A673 (cell line): ENCODE results near the gene PDGFB. TPM values are rescaled to one million over a fixed set of nuclear protein-coding genes. Genes with fewer than 3 reads are reported as not detected.

Experiments used
- BruUV-seq: library from RNA; stranded (reverse); fragments of 400-500 nt; replicated peaks from 2 replicates; lab custom pipeline; 2021; lab: Mats Ljungman, UMichigan
- CTCF ChIA-PET: fragments of 300-600 bp; sonication (Branson Sonifier 250); formaldehyde crosslinking; loops from one replicate; lab custom pipeline; 2022; ENCODE audit warnings: antibody characterized with exemption; lab: Charles Lee
- POLR2A ChIA-PET: fragments of 300-600 bp; sonication (Branson Sonifier 250); formaldehyde crosslinking; loops from one replicate; lab custom pipeline; 2022; ENCODE audit warnings: antibody characterized with exemption; ENCODE audit not compliant: low non-redundant PET; lab: Charles Lee
- DNase-seq: peaks from one replicate; pipeline ENCODE4 v3.0.0-alpha.2; 2015; ENCODE audit warnings: low spot score
- H3K27ac ChIP-seq: fragments of 200-600 bp; sonication (generic); 2 replicates; pipeline ENCODE4 v1.5.1; 2016; ENCODE audit warnings: mixed run types, low read depth, mild to moderate bottlenecking, mixed read lengths, antibody characterized with exemption, low read length; ENCODE audit not compliant: poor library complexity, severe bottlenecking
- H3K27me3 ChIP-seq: fragments of 200-600 bp; sonication (generic); replicated peaks from 2 replicates; pipeline ENCODE4 v1.6.1; 2017; ENCODE audit warnings: mixed run types, low read depth, mild to moderate bottlenecking, mixed read lengths, antibody characterized with exemption, low read length; ENCODE audit not compliant: insufficient read depth, poor library complexity
- H3K36me3 ChIP-seq: fragments of 200-600 bp; sonication (generic); 2 replicates; pipeline ENCODE4 v1.6.1; 2016; ENCODE audit warnings: mixed run types, mild to moderate bottlenecking, mixed read lengths, antibody characterized with exemption, low read length; ENCODE audit not compliant: insufficient read depth, poor library complexity, severe bottlenecking
- H3K4me1 ChIP-seq: fragments of 200-600 bp; sonication (generic); 2 replicates; pipeline ENCODE4 v1.6.1; 2017; ENCODE audit warnings: mixed run types, mild to moderate bottlenecking, mixed read lengths, antibody characterized with exemption, low read length; ENCODE audit not compliant: insufficient read depth, poor library complexity, severe bottlenecking
- H3K4me3 ChIP-seq: fragments of 200-600 bp; sonication (generic); 2 replicates; pipeline ENCODE4 v1.5.1; 2016; ENCODE audit warnings: low read depth, mixed run types, mild to moderate bottlenecking, mixed read lengths, low read length; ENCODE audit not compliant: poor library complexity, severe bottlenecking
- H3K9me3 ChIP-seq: fragments of 200-600 bp; sonication (generic); 2 replicates; pipeline ENCODE4 v1.6.1; 2016; ENCODE audit warnings: mixed run types, low read depth, mild to moderate bottlenecking, mixed read lengths, antibody characterized with exemption, low read length; ENCODE audit not compliant: poor library complexity, severe bottlenecking
- CTCF ChIP-seq: fragments of 300-800, 200-600 bp; sonication (generic); conservative IDR thresholded peaks from 2 replicates; pipeline ENCODE4 v1.5.1; 2017; ENCODE audit warnings: low read depth, mild to moderate bottlenecking, antibody characterized with exemption, low read length, moderate library complexity, mixed read lengths
- EZH2 ChIP-seq: fragments of 200-600 bp; sonication (generic); IDR thresholded peaks from 2 replicates; pipeline ENCODE4 v1.6.1; 2017; ENCODE audit warnings: borderline replicate concordance, low read depth, mild to moderate bottlenecking, mixed read lengths, antibody characterized with exemption, low read length; ENCODE audit not compliant: poor library complexity, severe bottlenecking
- intact Hi-C: fragments of 100-400 bp; cut with micrococcal nuclease; formaldehyde crosslinking; loops from one replicate; pipeline ENCODE4 v1.10.0; 2022; ENCODE audit not compliant: unreplicated experiment
- total RNA-seq: library from RNA; stranded (reverse); gene quantifications from 2 replicates; pipeline ENCODE4 v1.2.3, GENCODE V29; 2021

Gene PDGFB
- total RNA-seq, 1 experiment from 2014 or later = 0.09 TPM

- Histone ChIP-seq H3K27me3 (no peaks in the 10 kb centered on the region), H3K9me3 (no peaks in the 10 kb centered on the region), H3K36me3 (no peaks in the 10 kb centered on the region), H3K27ac (no peak overlapping the region), H3K4me1 (no peaks in the 10 kb centered on the region), H3K4me3 (no peak overlapping the region)
- ChIA-PET CTCF (no interaction called here), POLR2A (interaction anchor here (0.6 kb wide), 1 partner anchor 106 kb away, joined by 3 read pairs; no protein-coding TSS in a partner anchor)
- no TSS peak for BruUV-seq
- intact Hi-C loops = no loop called here
- no peak for TF ChIP-seq EZH2
- no peak for TF ChIP-seq CTCF
- DNase-seq = no peak
Observed at GRCh38 chr22:39214006-39214382, 30.8 kb downstream of the PDGFB start.

GRCh38 chr22:39212721-39213376 lies 31.9 kb downstream of the PDGFB start:
- intact Hi-C loops = no loop called here
- Histone ChIP-seq H3K36me3 (no peaks in the 10 kb centered on the region), H3K4me1 (no peaks in the 10 kb centered on the region), H3K27me3 (no peaks in the 10 kb centered on the region), H3K27ac (no peak overlapping the region), H3K9me3 (no peaks in the 10 kb centered on the region), H3K4me3 (no peak overlapping the region)
- DNase-seq = no peak
- BruUV-seq = no TSS peak
- POLR2A ChIA-PET = interaction anchor here (0.7 kb wide), 1 partner anchor 1694 kb away, joined by 11 read pairs; no protein-coding TSS in a partner anchor
- TF ChIP-seq CTCF (no peak), EZH2 (no peak)
- CTCF ChIA-PET = interaction anchor here (0.6 to 0.7 kb wide), 2 partner anchors 35 to 99 kb away, joined by 8 to 15 read pairs; no protein-coding TSS in a partner anchor

- no peak overlapping the region for H3K27ac ChIP-seq
- no peaks in the 10 kb centered on the region for H3K36me3 ChIP-seq
- ChIA-PET CTCF (no interaction called here), POLR2A (no interaction called here)
- H3K4me1 ChIP-seq = no peaks in the 10 kb centered on the region
- intact Hi-C loops = no loop called here
- no peak for DNase-seq
- no peak for TF ChIP-seq CTCF
- TF ChIP-seq EZH2 = no peak
- no peak overlapping the region for H3K4me3 ChIP-seq
- no TSS peak for BruUV-seq
- no peaks in the 10 kb centered on the region for H3K27me3 ChIP-seq
- no peaks in the 10 kb centered on the region for H3K9me3 ChIP-seq
Observed at GRCh38 chr22:39209756-39210155, 35.0 kb downstream of the PDGFB start.
